ENCODE measurements around the gene F8. TPM values are rescaled to one million over a fixed set of nuclear protein-coding genes. Genes with fewer than 3 reads are reported as not detected.

F8 gene
- total and polyA plus RNA-seq, 4 donors, result 2.7 to 49.9 (median 15.2) TPM

Small RNA genes lying within 50 kb of the gene (microRNA-seq; reads per million reads assigned to microRNA genes)
- gene MIR1184-1, result 0 reads per million in 2 donors

Other genes with a start within 250 kb of the F8 start
- gene MPP1, start 217.2 kb downstream of the F8 start, total RNA-seq, result 10 to 100 TPM; 37.4 to 45.7 TPM
- gene MPP1, start 217.2 kb downstream of the F8 start, polyA plus RNA-seq, result 10 to 100 TPM; 23.4 to 38.3 TPM
- gene SMIM9, start 188.1 kb downstream of the F8 start, total RNA-seq, result under 1 TPM in 1 of 2 donors, not detected in 1; 0.39 TPM
- gene SMIM9, start 188.1 kb downstream of the F8 start, polyA plus RNA-seq, result not detected
- 10 to 100 TPM; 16.7 to 24.6 TPM for gene F8A1, start 136.4 kb downstream of the F8 start, total RNA-seq
- gene F8A1, start 136.4 kb downstream of the F8 start, polyA plus RNA-seq, result 10 to 100 TPM; 14.7 to 15.5 TPM
- 10 to 100 TPM; 85.3 to 89.1 TPM for gene FUNDC2, start 4.1 kb upstream of the F8 start, total RNA-seq
- 100 to 1,000 TPM; 109 to 168 TPM for gene FUNDC2, start 4.1 kb upstream of the F8 start, polyA plus RNA-seq
- gene CMC4, start 48.4 kb upstream of the F8 start, total RNA-seq, result 1 to 10 TPM; 4.8 to 6.6 TPM
- gene CMC4, start 48.4 kb upstream of the F8 start, polyA plus RNA-seq, result 10 to 100 TPM; 27.8 to 31.6 TPM
- 10 to 100 TPM; 19.6 to 20.8 TPM for gene MTCP1, start 48.4 kb upstream of the F8 start, total RNA-seq
- gene MTCP1, start 48.4 kb upstream of the F8 start, polyA plus RNA-seq, result 10 to 100 TPM; 23.0 to 29.9 TPM
- gene BRCC3, start 48.8 kb upstream of the F8 start, total RNA-seq, result 10 to 100 TPM; 14.8 to 14.9 TPM
- 10 to 100 TPM; 10.9 to 15.5 TPM for gene BRCC3, start 48.8 kb upstream of the F8 start, polyA plus RNA-seq
- gene VBP1, start 193.7 kb upstream of the F8 start, total RNA-seq, result 10 to 100 TPM; 24.6 to 31.3 TPM
- gene VBP1, start 193.7 kb upstream of the F8 start, polyA plus RNA-seq, result 10 to 100 TPM; 32.7 to 40.3 TPM
- gene RAB39B, start 241.8 kb upstream of the F8 start, total RNA-seq, result under 1 TPM; 0.52 to 0.72 TPM
- under 1 TPM; 0.03 to 0.50 TPM for gene RAB39B, start 241.8 kb upstream of the F8 start, polyA plus RNA-seq